K562 treated with DMSO at 1 percent for 12 hours (cell line): ENCODE measurements around the gene DAPP1. TPM values are rescaled to one million over a fixed set of nuclear protein-coding genes. Genes with fewer than 3 reads are reported as not detected.

ENCODE experiments used
- total RNA-seq: library from RNA; unstranded; fragments of 300-600 nt; gene quantifications from 2 replicates; pipeline ENCODE4 v1.2.3, GENCODE V29; 2022; ENCODE audit not compliant: insufficient read depth

DAPP1 gene
- total RNA-seq = 2.5 and 6.9 TPM in 2 replicates

GRCh38 chr4:99816545-99817308, at the start of gene DAPP1:
Gene DAPP1, plus strand, starts transcription at chr4:99816827. Its CDS starts 87 bp downstream, at chr4:99816914.

GRCh38 chr4:99894161-99894997, 77.8 kb downstream of the DAPP1 start, which contains the start of gene LAMTOR3:
Gene LAMTOR3, minus strand, starts transcription at chr4:99894427. Its CDS starts 464 bp downstream, at chr4:99893963.

Other genes starting within 250 kb of the DAPP1 start
- not detected in 2 replicates for gene MTTP, start 242.0 kb upstream of the DAPP1 start, total RNA-seq
- not detected in 2 replicates for gene C4orf54, start 159.0 kb upstream of the DAPP1 start, total RNA-seq
- 28.1 and 44.1 TPM in 2 replicates for gene LAMTOR3, start 77.6 kb downstream of the DAPP1 start, total RNA-seq
- gene DNAJB14, start 129.8 kb downstream of the DAPP1 start, total RNA-seq = 16.5 and 19.9 TPM in 2 replicates
- 1,287 and 1,361 TPM in 2 replicates for gene H2AZ1, start 133.4 kb downstream of the DAPP1 start, total RNA-seq